Stomach (tissue), 4 donors: ENCODE data around the gene AATF.

Source experiments
- CTCF ChIP-seq, 7 experiments: fragments of 450-650 bp in 4 of 7; fragments of 200-600 bp in 3 of 7; sonication (generic) in 3 of 7; IDR thresholded peaks; one replicate each; pipeline ENCODE4 v1.5.1; 2016 to 2019; ENCODE audit warnings: antibody characterized with exemption in 7 of 7, control low read depth in 2 of 7, mild to moderate bottlenecking in 1 of 7
- EP300 ChIP-seq: sonication (generic); formaldehyde crosslinking; IDR thresholded peaks from one replicate; pipeline ENCODE4 v1.6.1; 2017; ENCODE audit warnings: antibody characterized with exemption
- POLR2A ChIP-seq, 4 donors: fragments of 450-650 bp; IDR thresholded peaks; one replicate each; pipeline ENCODE4 v1.6.1; 2016; ENCODE audit warnings: antibody characterized with exemption in 4 of 4, control low read depth in 2 of 4, mild to moderate bottlenecking in 1 of 4, moderate library complexity in 1 of 4
- POLR2AphosphoS5 ChIP-seq, 3 donors: sonication (generic); formaldehyde crosslinking; IDR thresholded peaks; one replicate each; pipeline ENCODE4 v1.6.1; 2016; ENCODE audit warnings: antibody characterized with exemption in 3 of 3

- TF ChIP-seq CTCF (IDR thresholded peaks at IDR 0.05) (no peak), POLR2A (IDR thresholded peaks at IDR 0.05) (no peak), POLR2AphosphoS5 (IDR thresholded peaks at IDR 0.05) (no peak), EP300 (no peak)
Observed at GRCh38 chr17:36939802-36940312, 8.9 kb upstream of the AATF start.
